DND-41 (cell line): ENCODE data around the gene TMEM132D.

Experiments used
- EZH2 ChIP-seq: IDR thresholded peaks from 3 replicates; pipeline ENCODE4 v1.6.1; 2012; ENCODE audit warnings: borderline replicate concordance, low read depth, mild to moderate bottlenecking, moderate library complexity, low read length, inconsistent platforms; ENCODE audit not compliant: severe bottlenecking
- TF ChIP-seq, protein P1 (sequence below): IDR thresholded peaks from 2 replicates; pipeline ENCODE4 v1.5.1; 2012; ENCODE audit warnings: borderline replicate concordance, low read length, moderate library complexity, mild to moderate bottlenecking; ENCODE audit not compliant: poor library complexity, severe bottlenecking; ENCODE audit errors: extremely low read depth

DNA sequence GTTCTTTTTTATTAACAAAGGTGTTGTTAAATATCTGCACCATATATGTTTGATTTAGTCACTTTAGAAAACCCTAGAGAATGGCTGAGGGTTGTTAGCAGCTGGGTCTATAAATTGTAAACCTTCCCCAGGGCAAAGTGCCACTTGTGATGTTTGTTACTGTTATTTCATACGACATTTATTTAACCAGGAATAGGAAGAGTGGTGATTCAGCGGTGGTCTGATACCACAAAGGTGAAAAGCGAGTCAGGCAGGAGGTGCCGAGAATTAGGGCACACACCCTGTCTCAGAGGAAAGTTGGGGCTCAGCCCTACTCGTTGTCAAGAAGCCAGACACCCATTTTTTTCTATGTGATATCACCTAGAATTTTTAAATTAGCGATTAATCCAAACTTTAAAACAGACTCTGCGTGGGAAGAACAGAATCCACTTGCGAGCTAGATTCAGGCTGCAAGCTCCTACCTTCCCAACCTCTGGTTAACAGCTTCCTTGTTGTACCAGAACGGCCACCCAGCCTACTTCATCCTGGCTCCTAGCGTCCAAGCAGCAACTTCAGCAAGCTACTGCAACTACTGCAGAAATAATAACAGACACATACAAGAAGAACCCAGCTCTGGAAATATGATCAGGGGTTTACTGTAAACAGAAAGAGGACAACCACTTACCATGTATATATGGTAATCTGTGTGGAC, 126.7 kb downstream of the TMEM132D start:
- TF ChIP-seq, protein P1, sequence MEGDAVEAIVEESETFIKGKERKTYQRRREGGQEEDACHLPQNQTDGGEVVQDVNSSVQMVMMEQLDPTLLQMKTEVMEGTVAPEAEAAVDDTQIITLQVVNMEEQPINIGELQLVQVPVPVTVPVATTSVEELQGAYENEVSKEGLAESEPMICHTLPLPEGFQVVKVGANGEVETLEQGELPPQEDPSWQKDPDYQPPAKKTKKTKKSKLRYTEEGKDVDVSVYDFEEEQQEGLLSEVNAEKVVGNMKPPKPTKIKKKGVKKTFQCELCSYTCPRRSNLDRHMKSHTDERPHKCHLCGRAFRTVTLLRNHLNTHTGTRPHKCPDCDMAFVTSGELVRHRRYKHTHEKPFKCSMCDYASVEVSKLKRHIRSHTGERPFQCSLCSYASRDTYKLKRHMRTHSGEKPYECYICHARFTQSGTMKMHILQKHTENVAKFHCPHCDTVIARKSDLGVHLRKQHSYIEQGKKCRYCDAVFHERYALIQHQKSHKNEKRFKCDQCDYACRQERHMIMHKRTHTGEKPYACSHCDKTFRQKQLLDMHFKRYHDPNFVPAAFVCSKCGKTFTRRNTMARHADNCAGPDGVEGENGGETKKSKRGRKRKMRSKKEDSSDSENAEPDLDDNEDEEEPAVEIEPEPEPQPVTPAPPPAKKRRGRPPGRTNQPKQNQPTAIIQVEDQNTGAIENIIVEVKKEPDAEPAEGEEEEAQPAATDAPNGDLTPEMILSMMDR: no peak
- no peak for TF ChIP-seq EZH2
